Astrocyte (in vitro differentiated cells and primary cell): ENCODE results near the gene DOP1A.
"Not testable (repeated sequence)": the region's sequence is repeated elsewhere in the genome, so short reads cannot be mapped to it uniquely, and the experiment has no call there.

Experiments
- CTCF ChIP-seq: IDR thresholded peaks from 2 replicates; pipeline ENCODE4 v1.5.1; 2011; ENCODE audit warnings: low read depth, mild to moderate bottlenecking, inconsistent platforms, low read length, moderate library complexity; ENCODE audit not compliant: insufficient read depth
- EZH2 ChIP-seq: IDR thresholded peaks from 2 replicates; pipeline ENCODE4 v1.6.1; 2012; ENCODE audit warnings: mild to moderate bottlenecking, low read length, inconsistent platforms; ENCODE audit not compliant: insufficient read depth

GRCh38 chr6:83191974-83192373 lies 124.5 kb downstream of the DOP1A start:
- not testable (repeated sequence) for TF ChIP-seq CTCF, EZH2
